ENCODE results near the gene SPP2. TPM values are rescaled to one million over a fixed set of nuclear protein-coding genes. Genes with fewer than 3 reads are reported as not detected.

SPP2 gene
- total RNA-seq, 1 experiment from 2014 or later, result not detected

GRCh38 chr2:234060236-234060635 is 9.7 kb downstream of the SPP2 start:
- Mint-ChIP-seq H3K27me3 (ENCODE audit: low read depth) (peaks cover 3% of the 10 kb centered on the region; the same call in 1 of the 2 replicates), H3K27ac (no peak overlapping the region), H3K4me1 (peaks cover 4 to 8% of the 10 kb centered on the region in 2 experiments; a peak in 2 of 4 replicates), H3K9me3 (no peaks in the 10 kb centered on the region; a peak in 2 of 5 replicates), H3K4me3 (no peak overlapping the region), H3K36me3 (ENCODE audit: insufficient read depth in 1 of 3, low read depth in 3 of 3) (peaks cover 0 to 2% (median 0%) of the 10 kb centered on the region in 3 experiments; a peak in 1 of 7 replicates)
- Histone ChIP-seq H3K18ac (ENCODE audit: insufficient read length, low read depth, low read length) (no peak overlapping the region), H3K27me3 (ENCODE audit: insufficient read depth, low read length) (no peaks in the 10 kb centered on the region), H4K91ac (ENCODE audit: insufficient read length, low read depth, low read length) (no peak overlapping the region), H4K8ac (replicated peaks; ENCODE audit: insufficient read length, low read depth, low read length) (no peak overlapping the region), H4K5ac (ENCODE audit: insufficient read length, low read depth, low read length) (no peak overlapping the region), H3K56ac (ENCODE audit: insufficient read length, low read depth, low read length) (no peak overlapping the region), H2BK5ac (ENCODE audit: insufficient read length, low read length) (no peak overlapping the region), H3K14ac (ENCODE audit: insufficient read depth, low read length) (no peak overlapping the region), H2BK20ac (ENCODE audit: low read depth, low read length, poor library complexity, severe bottlenecking) (no peak overlapping the region), H2BK15ac (ENCODE audit: low read depth, low read length) (no peak overlapping the region), H3K27ac (ENCODE audit: insufficient read length, low read depth, low read length) (no peak overlapping the region), H2BK120ac (ENCODE audit: low read depth, low read length, poor library complexity, severe bottlenecking) (no peak overlapping the region), H3K4me1 (ENCODE audit: insufficient read depth, low read length) (no peaks in the 10 kb centered on the region), H4K20me1 (ENCODE audit: control insufficient read depth, insufficient read depth, insufficient read length) (no peaks in the 10 kb centered on the region), H3K4me2 (ENCODE audit: insufficient read depth, insufficient read length, low read length) (no peak overlapping the region), H3K4ac (ENCODE audit: low read depth, low read length) (no peak overlapping the region), H3K23me2 (ENCODE audit: insufficient read length, low read depth, low read length, poor library complexity, severe bottlenecking) (no peaks in the 10 kb centered on the region), H2BK12ac (ENCODE audit: insufficient read length, low read depth, low read length) (no peak overlapping the region), H2AFZ (ENCODE audit: low read length) (no peak overlapping the region), H3K9ac (ENCODE audit: extremely low read depth, insufficient read length, low read length) (no peak overlapping the region), H2AK5ac (ENCODE audit: insufficient read length, low read length) (no peak overlapping the region), H3K23ac (ENCODE audit: insufficient read length, low read depth, low read length) (no peak overlapping the region), H3K79me1 (ENCODE audit: insufficient read depth, low read depth, low read length, poor library complexity, severe bottlenecking) (no peaks in the 10 kb centered on the region), H3T11ph (ENCODE audit: low read length) (no peak overlapping the region), H3K9me3 (ENCODE audit: control insufficient read depth, low read depth, low read length) (no peaks in the 10 kb centered on the region), H3K79me2 (ENCODE audit: insufficient read depth, low read length) (no peaks in the 10 kb centered on the region)
- DNase-seq, result no peak
- WGBS (ENCODE audit: extremely low coverage, insufficient read length, low lambda C conversion rate), result no CpG with 5 or more reads among the region's 8 CpGs
- TF ChIP-seq, protein P1, sequence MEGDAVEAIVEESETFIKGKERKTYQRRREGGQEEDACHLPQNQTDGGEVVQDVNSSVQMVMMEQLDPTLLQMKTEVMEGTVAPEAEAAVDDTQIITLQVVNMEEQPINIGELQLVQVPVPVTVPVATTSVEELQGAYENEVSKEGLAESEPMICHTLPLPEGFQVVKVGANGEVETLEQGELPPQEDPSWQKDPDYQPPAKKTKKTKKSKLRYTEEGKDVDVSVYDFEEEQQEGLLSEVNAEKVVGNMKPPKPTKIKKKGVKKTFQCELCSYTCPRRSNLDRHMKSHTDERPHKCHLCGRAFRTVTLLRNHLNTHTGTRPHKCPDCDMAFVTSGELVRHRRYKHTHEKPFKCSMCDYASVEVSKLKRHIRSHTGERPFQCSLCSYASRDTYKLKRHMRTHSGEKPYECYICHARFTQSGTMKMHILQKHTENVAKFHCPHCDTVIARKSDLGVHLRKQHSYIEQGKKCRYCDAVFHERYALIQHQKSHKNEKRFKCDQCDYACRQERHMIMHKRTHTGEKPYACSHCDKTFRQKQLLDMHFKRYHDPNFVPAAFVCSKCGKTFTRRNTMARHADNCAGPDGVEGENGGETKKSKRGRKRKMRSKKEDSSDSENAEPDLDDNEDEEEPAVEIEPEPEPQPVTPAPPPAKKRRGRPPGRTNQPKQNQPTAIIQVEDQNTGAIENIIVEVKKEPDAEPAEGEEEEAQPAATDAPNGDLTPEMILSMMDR (conservative IDR thresholded peaks at IDR 0.05), result no peak

Measured in H9 (cell line).